Liver (tissue), 3 donors: ENCODE measurements around the gene TNK2.
"Not testable (repeated sequence)": the region's sequence is repeated elsewhere in the genome, so short reads cannot be mapped to it uniquely, and the experiment has no call there.

Source experiments
- RAD21 ChIP-seq, 2 donors: IDR thresholded peaks; 2 replicates each; pipeline ENCODE4 v1.6.1; 2016; ENCODE audit warnings: antibody characterized with exemption in 2 of 2, mild to moderate bottlenecking in 2 of 2
- SP1 ChIP-seq: IDR thresholded peaks from 2 replicates; pipeline ENCODE4 v1.6.1; 2018; ENCODE audit warnings: antibody characterized with exemption, mild to moderate bottlenecking
- TAF1 ChIP-seq: conservative IDR thresholded peaks from 2 replicates; pipeline ENCODE4 v1.6.1; 2016; ENCODE audit warnings: antibody characterized with exemption, mild to moderate bottlenecking
- TF ChIP-seq, protein P1 (sequence below): fragments of 150-350 bp; IDR thresholded peaks from 2 replicates; pipeline ENCODE4 v1.5.1; 2017; ENCODE audit warnings: improper control_type of control experiment, low read depth, low read length; ENCODE audit not compliant: missing input control
- TF ChIP-seq, protein P2 (sequence below): IDR thresholded peaks from 2 replicates; pipeline ENCODE4 v1.6.1; 2016; ENCODE audit warnings: antibody characterized with exemption
- donor health status: healthy.
- donor health status: healthy.

DNA sequence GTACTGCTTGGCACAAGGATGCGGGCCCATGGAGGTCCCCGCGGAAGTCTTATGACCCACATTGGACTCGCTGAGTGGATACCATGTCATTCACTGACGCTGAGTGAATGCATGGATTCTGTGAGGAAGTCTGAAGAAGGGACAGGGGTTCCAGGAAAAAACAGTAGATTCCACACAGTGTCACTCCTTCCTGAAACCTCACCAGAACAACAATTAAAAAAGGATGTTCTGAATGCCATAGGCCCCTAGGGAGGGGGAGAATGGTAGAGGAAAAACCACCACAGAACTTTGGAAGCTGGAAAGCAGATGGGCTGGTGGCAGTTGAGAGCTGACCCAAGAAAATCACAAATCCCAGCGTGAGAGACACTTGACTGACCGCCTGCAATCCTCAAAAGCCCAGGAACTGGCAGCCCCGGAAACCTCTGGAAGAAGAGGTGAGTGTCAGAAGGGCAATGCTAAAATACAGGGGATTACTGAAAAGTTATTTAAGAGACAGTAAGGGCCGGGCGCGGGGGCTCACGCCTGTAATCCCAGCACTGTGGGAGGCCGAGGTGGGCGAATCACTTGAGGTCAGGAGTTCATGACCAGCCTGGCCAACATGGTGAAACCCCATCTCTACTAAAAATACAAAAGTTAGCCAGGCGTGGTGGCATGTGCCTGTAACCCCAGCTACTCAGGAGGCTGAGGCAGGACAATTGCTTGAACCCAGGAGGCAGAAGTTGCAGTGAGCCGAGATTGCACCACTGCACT, 6.3 kb downstream of the TNK2 start:
- TF ChIP-seq SP1; TAF1; RAD21 (IDR thresholded peaks at IDR 0.05): not testable (repeated sequence)
- TF ChIP-seq, protein P1, sequence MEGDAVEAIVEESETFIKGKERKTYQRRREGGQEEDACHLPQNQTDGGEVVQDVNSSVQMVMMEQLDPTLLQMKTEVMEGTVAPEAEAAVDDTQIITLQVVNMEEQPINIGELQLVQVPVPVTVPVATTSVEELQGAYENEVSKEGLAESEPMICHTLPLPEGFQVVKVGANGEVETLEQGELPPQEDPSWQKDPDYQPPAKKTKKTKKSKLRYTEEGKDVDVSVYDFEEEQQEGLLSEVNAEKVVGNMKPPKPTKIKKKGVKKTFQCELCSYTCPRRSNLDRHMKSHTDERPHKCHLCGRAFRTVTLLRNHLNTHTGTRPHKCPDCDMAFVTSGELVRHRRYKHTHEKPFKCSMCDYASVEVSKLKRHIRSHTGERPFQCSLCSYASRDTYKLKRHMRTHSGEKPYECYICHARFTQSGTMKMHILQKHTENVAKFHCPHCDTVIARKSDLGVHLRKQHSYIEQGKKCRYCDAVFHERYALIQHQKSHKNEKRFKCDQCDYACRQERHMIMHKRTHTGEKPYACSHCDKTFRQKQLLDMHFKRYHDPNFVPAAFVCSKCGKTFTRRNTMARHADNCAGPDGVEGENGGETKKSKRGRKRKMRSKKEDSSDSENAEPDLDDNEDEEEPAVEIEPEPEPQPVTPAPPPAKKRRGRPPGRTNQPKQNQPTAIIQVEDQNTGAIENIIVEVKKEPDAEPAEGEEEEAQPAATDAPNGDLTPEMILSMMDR: not testable (repeated sequence)
- TF ChIP-seq, protein P2, sequence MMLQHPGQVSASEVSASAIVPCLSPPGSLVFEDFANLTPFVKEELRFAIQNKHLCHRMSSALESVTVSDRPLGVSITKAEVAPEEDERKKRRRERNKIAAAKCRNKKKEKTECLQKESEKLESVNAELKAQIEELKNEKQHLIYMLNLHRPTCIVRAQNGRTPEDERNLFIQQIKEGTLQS: not testable (repeated sequence)
